Measurements from ENCODE around the gene URM1.

DNA sequence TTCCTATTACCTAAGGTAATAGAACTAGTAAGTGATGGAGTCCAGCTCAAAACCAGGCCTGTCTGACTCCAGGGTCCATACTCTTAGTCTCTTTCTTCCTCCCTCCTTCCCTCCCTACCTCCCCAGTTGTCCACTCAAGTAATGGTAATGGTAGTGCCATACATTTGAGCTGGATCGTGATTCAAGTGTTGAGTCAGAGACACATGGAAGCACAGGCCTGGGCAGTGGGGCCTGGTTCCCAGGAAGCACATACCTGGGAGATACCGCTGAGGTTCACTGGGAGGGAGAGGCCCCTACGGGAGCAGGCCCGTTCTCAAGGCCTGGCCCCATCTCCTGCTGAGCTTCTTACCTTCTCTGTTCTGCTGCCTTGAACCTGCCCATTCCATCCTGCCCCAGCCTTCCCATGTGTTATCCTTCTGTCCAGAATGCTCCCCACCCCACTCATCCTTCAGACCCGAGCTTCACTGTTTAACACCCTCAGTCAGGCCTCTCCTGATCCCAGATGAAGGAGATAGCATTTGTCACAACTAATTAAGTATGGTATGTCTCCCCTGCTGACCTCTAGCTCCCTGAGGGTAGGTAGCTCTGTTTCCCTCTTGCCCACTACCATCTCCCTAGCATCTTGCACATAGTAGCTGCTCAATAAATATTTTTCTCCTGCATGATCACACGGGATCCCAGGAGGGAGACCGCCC, 13.8 kb downstream of the URM1 start:
- no peak for TF ChIP-seq POLR2A (IDR thresholded peaks at IDR 0.05)
- TF ChIP-seq EP300 (IDR thresholded peaks at IDR 0.05): no peak
- no peak for TF ChIP-seq POLR2AphosphoS5 (IDR thresholded peaks at IDR 0.05)

Data from upper lobe of left lung (tissue), 4 donors.